Hematopoietic multipotent progenitor cell treated with erythropoietin and hydrocortisone succinate and interleukin-3 and kit ligand, for 8 days (in vitro differentiated cells): ENCODE results near the gene SHISAL1.

Source experiments
- DNase-seq: peaks from one replicate; pipeline ENCODE4 v3.0.0-alpha.2; 2015

SHISAL1 gene

GRCh38 chr22:44224166-44224565, 88.6 kb downstream of the SHISAL1 start:
- no peak for DNase-seq

GRCh38 chr22:44221710-44222475, 90.9 kb downstream of the SHISAL1 start:
- no peak for DNase-seq

- DNase-seq = no peak
Measured at GRCh38 chr22:44220727-44221680, 91.7 kb downstream of the SHISAL1 start.

GRCh38 chr22:44219101-44219870, 93.5 kb downstream of the SHISAL1 start:
- DNase-seq = no peak

- no peak for DNase-seq
Measured at GRCh38 chr22:44218071-44218470, 94.7 kb downstream of the SHISAL1 start.

GRCh38 chr22:44217346-44217745, 95.4 kb downstream of the SHISAL1 start:
- DNase-seq = no peak

- no peak for DNase-seq
Measured at GRCh38 chr22:44215287-44215686, 97.5 kb downstream of the SHISAL1 start.

GRCh38 chr22:44214764-44215163, 98.0 kb downstream of the SHISAL1 start:
- no peak for DNase-seq

- DNase-seq = no peak
Measured at GRCh38 chr22:44214187-44214586, 98.6 kb downstream of the SHISAL1 start.

- DNase-seq = no peak
Measured at GRCh38 chr22:44213489-44214043, 99.2 kb downstream of the SHISAL1 start.

GRCh38 chr22:44212936-44213335, 99.8 kb downstream of the SHISAL1 start:
- no peak for DNase-seq

- DNase-seq = no peak
Measured at GRCh38 chr22:44211946-44212930, 100.5 kb downstream of the SHISAL1 start.

GRCh38 chr22:44211256-44211945, 101.3 kb downstream of the SHISAL1 start:
- DNase-seq = no peak

GRCh38 chr22:44210722-44211121, 102.0 kb downstream of the SHISAL1 start:
- no peak for DNase-seq

GRCh38 chr22:44209343-44209742, 103.4 kb downstream of the SHISAL1 start:
- DNase-seq = no peak

GRCh38 chr22:44207981-44208317, 104.8 kb downstream of the SHISAL1 start:
- DNase-seq = no peak

GRCh38 chr22:44207173-44207980, 105.4 kb downstream of the SHISAL1 start:
- DNase-seq = no peak

GRCh38 chr22:44206696-44207095, 106.1 kb downstream of the SHISAL1 start:
- no peak for DNase-seq

GRCh38 chr22:44206330-44206645, 106.5 kb downstream of the SHISAL1 start:
- no peak for DNase-seq
